Transverse colon (tissue), 4 donors: ENCODE data around the gene EDNRB. TPM values are rescaled to one million over a fixed set of nuclear protein-coding genes. Genes with fewer than 3 reads are reported as not detected.

Experiments used
- DNase-seq: peaks from one replicate; pipeline ENCODE4 v3.0.0-alpha.2; 2019
- H3K27ac ChIP-seq, 4 donors: fragments of 200-600 bp; sonication (generic); 2 replicates each; pipeline ENCODE4 v1.5.1; 2016 to 2018; ENCODE audit warnings: inconsistent platforms in 4 of 4
- H3K27me3 ChIP-seq: fragments of 200-600 bp; sonication (generic); 2 replicates; pipeline ENCODE4 v1.5.1; 2017; ENCODE audit warnings: inconsistent platforms
- H3K36me3 ChIP-seq, 4 donors: fragments of 200-600 bp; sonication (generic); 2 replicates each; pipeline ENCODE4 v1.5.1; 2017 to 2019; ENCODE audit warnings: inconsistent platforms in 4 of 4
- H3K4me1 ChIP-seq, 4 donors: fragments of 200-600 bp; sonication (generic); 2 replicates each; pipeline ENCODE4 v1.5.1; 2017 to 2020; ENCODE audit warnings: inconsistent platforms in 4 of 4
- H3K4me3 ChIP-seq, 4 donors: fragments of 200-600 bp; sonication (generic); 1 replicate in 1 of 4; 2 replicates in 3 of 4; pipeline versions ENCODE4 v1.5.1 to v1.6.1; 2017 to 2019; ENCODE audit warnings: inconsistent platforms in 4 of 4
- H3K9me3 ChIP-seq, 2 donors: fragments of 200-600 bp; sonication (generic); 2 replicates each; pipeline ENCODE4 v1.5.1; 2017 to 2019; ENCODE audit warnings: inconsistent platforms in 2 of 2
- EP300 ChIP-seq: sonication (generic); formaldehyde crosslinking; IDR thresholded peaks from one replicate; pipeline ENCODE4 v1.6.1; 2017; ENCODE audit warnings: antibody characterized with exemption, low read depth
- POLR2A ChIP-seq: fragments of 450-650 bp; IDR thresholded peaks from one replicate; pipeline ENCODE4 v1.6.1; 2016; ENCODE audit warnings: antibody characterized with exemption, mild to moderate bottlenecking, moderate library complexity
- POLR2AphosphoS5 ChIP-seq, 3 donors: sonication (generic); formaldehyde crosslinking; IDR thresholded peaks; one replicate each; pipeline ENCODE4 v1.6.1; 2016; ENCODE audit warnings: antibody characterized with exemption in 3 of 3
- WGBS, 2 donors: methylation state at CpG; one replicate each; pipeline ENCODE4 v1.1.5; 2018; ENCODE audit warnings: low coverage in 1 of 2; 5-methylcytosine and 5-hydroxymethylcytosine counted together
- in situ Hi-C, 4 donors: fragments of 200-750 bp; cut with MboI; loops; one replicate each; pipeline versions ENCODE4 v1.15.0 to v1.15.1; 2017; ENCODE audit warnings: low sequenced_read_pairs in 3 of 4, low pct_ligation_motif_present in 1 of 4, low pct_unique_long_range_greater_than_20kb in 1 of 4
- intact Hi-C: fragments of 100-400 bp; cut with DNase I; formaldehyde crosslinking; loops from one replicate; pipeline ENCODE4 v1.15.1; 2023; ENCODE audit warnings: low total_unique reads
- total RNA-seq, 4 donors: library from RNA; depleted of rRNA; stranded (reverse); fragments of >200 nt; gene quantifications; one replicate each; pipeline ENCODE4 v1.1.0, GENCODE V29; 2016
- TF ChIP-seq, protein P1 (sequence below), 5 experiments: fragments of 200-600 bp in 3 of 5; fragments of 450-650 bp in 2 of 5; sonication (generic) in 3 of 5; IDR thresholded peaks; 1 replicate in 2 of 5; 2 replicates in 3 of 5; pipeline ENCODE4 v1.5.1; 2016 to 2017; ENCODE audit warnings: antibody characterized with exemption in 5 of 5, inconsistent platforms in 3 of 5, mild to moderate bottlenecking in 2 of 5, moderate library complexity in 1 of 5

Gene EDNRB
- total RNA-seq = 10 to 100 TPM in 2 of 4 donors, 1 to 10 TPM in 2; 5.5 to 14.6 (median 8.8) TPM

DNA sequence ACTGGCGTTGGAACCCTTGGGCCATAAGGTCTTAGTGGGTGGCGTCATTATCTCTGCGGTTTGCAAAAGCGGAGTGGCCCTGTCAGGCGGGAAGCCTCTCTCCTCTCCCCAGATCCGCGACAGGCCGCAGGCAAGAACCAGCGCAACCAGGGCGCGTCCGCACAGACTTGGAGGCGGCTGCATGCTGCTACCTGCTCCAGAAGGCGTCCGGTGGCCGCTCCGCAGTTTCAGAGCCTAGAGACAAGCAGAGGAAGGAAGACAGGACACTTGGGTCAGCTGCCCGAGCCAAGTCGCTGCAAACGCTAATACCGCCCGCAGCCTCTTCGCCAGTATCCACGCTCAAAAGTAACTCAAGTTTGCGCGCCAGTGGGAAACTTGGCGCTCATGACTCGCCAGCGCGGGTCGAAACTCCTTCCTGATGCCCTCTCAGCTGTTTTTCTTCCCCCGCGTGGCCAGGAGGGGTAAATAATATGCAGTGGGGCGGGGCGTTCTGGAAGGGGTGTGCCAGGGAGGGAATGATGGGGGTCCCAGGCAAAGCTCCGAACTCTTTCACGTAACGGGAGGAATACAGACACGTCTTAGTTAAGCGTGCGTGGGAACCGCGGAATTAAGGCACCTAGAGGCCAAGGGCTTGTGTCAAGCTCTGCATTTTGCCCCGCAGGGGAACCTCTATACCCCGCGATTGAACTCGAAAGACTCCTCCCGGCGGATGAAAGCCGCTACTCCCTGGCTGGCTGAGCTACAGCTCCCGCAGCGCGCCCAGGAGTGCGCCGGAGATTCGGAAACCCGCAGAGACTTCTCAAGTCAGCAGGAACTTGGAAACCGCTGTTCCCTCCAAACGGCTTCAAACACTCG, at the start of gene EDNRB:
TSS of gene EDNRB (minus strand) at position 441 of the 855 bp plus-strand sequence. CDS start at position 183, 258 bp downstream.
- peak within 1 kb of the TSS; percentile 59 to 65 (median 62) for H3K27ac ChIP-seq
- peaks cover 0 to 3% (median 0%) of the 10 kb centered on the region in 4 donors for H3K4me1 ChIP-seq
- H3K9me3 ChIP-seq = no peaks in the 10 kb centered on the region
- H3K27me3 ChIP-seq = peaks cover 20% of the 10 kb centered on the region
- WGBS, 2 donors = 0 to 31% methylated on average over 8 to 60 of the region's 60 CpGs
- intact Hi-C loops (no loop called here), in situ Hi-C loops (no loop called here)
- H3K4me3 ChIP-seq = peak within 1 kb of the TSS; percentile 24 to 55 (median 35)
- TF ChIP-seq POLR2AphosphoS5 (IDR thresholded peaks at IDR 0.05) (peak in 1 of 3 donors; percentile 21), EP300 (no peak)
- TF ChIP-seq, protein P1, sequence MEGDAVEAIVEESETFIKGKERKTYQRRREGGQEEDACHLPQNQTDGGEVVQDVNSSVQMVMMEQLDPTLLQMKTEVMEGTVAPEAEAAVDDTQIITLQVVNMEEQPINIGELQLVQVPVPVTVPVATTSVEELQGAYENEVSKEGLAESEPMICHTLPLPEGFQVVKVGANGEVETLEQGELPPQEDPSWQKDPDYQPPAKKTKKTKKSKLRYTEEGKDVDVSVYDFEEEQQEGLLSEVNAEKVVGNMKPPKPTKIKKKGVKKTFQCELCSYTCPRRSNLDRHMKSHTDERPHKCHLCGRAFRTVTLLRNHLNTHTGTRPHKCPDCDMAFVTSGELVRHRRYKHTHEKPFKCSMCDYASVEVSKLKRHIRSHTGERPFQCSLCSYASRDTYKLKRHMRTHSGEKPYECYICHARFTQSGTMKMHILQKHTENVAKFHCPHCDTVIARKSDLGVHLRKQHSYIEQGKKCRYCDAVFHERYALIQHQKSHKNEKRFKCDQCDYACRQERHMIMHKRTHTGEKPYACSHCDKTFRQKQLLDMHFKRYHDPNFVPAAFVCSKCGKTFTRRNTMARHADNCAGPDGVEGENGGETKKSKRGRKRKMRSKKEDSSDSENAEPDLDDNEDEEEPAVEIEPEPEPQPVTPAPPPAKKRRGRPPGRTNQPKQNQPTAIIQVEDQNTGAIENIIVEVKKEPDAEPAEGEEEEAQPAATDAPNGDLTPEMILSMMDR (IDR thresholded peaks at IDR 0.05) = peak in 3 of 5 experiments; percentile 6 to 18 (median 17)
- peaks cover 0 to 1% (median 0%) of the 10 kb centered on the region in 4 donors for H3K36me3 ChIP-seq
- DNase-seq = peak; percentile 18

DNA sequence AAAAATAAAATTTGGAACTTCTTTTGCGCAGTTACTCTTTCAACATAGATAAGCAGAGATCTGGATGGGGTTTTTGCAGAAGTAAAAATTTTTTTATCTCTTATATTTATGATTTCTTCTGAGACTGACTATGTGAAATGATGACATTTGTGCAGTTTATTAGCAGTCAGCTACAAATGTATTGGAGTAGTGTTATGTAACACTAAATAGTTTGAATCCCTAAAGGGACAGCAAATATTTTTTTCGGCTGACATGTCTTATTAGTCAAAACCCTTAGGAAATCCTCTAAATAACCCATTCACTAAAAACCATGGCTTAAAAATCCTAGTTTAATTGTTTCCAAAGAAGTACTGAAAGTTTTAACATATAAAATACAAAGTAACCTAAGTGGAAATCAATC, 48.0 kb upstream of the EDNRB start:
- H3K27ac ChIP-seq = no peak overlapping the region
- H3K4me1 ChIP-seq = no peaks in the 10 kb centered on the region
- TF ChIP-seq EP300 = no peak
- TF ChIP-seq, protein P1 (IDR thresholded peaks at IDR 0.05) = no peak
- no peak for TF ChIP-seq POLR2AphosphoS5 (IDR thresholded peaks at IDR 0.05)
- no peak for TF ChIP-seq POLR2A
- DNase-seq = no peak
- intact Hi-C loops = no loop called here
- in situ Hi-C loops = no loop called here
- 78 to 83% methylated on average over 2 of the region's 2 CpGs for WGBS, 2 donors
- H3K36me3 ChIP-seq = no peaks in the 10 kb centered on the region
- no peak overlapping the region for H3K4me3 ChIP-seq
- no peaks in the 10 kb centered on the region for H3K9me3 ChIP-seq
- no peaks in the 10 kb centered on the region for H3K27me3 ChIP-seq

DNA sequence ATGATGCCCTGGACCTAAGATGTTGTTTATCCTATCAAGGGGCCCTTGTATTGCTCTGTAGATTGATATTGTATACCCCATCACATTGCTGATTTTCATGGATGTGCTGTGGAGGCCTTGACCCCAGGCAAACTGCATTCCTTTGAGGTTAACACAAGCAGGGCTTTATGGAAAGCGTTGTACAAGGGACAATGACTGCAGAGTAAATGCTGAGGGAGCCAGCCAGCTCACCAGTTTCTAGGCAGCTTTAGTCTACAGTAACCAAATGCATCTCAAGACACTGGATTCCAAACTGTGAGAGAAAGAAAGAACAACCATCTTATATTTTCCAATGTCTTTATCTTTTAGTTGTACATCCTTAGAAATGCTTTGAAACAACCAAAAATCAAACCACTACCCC, 34.1 kb upstream of the EDNRB start:
- 60 to 62% methylated on average over 1 of the region's 1 CpG for WGBS, 2 donors
- intact Hi-C loops = no loop called here
- in situ Hi-C loops = no loop called here
- Histone ChIP-seq H3K9me3 (peaks cover 0 to 5% of the 10 kb centered on the region in 2 donors), H3K4me1 (no peaks in the 10 kb centered on the region), H3K4me3 (no peak overlapping the region), H3K27ac (no peak overlapping the region), H3K36me3 (no peaks in the 10 kb centered on the region), H3K27me3 (no peaks in the 10 kb centered on the region)
- DNase-seq = no peak
- TF ChIP-seq, protein P1 (IDR thresholded peaks at IDR 0.05) = no peak
- TF ChIP-seq POLR2AphosphoS5 (IDR thresholded peaks at IDR 0.05) = no peak
- TF ChIP-seq EP300 = no peak
- no peak for TF ChIP-seq POLR2A

DNA sequence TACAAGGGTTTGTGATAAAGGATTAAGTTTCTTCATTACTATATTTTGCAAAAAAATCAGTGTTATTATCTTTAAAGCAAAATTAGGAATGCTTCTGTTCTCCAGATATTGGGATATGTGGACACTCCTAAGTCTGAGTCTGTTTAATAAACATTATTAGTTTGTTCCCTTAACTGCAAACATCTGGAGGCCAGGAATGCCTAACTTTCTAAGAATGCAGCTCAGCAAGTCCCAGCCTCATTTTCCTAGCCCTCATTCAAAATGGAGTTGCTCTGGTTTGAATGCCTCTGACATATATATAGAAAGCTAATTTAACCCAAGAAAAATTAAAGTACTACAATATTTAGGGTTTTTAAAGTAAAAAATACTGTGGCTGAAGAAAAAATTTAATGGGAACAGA, 33.6 kb upstream of the EDNRB start:
- intact Hi-C loops = no loop called here
- no peak for TF ChIP-seq POLR2AphosphoS5 (IDR thresholded peaks at IDR 0.05)
- TF ChIP-seq EP300 = no peak
- TF ChIP-seq, protein P1 (IDR thresholded peaks at IDR 0.05) = no peak
- TF ChIP-seq POLR2A = no peak
- H3K27me3 ChIP-seq = no peaks in the 10 kb centered on the region

More for the DNA sequence above, 33.6 kb upstream of the EDNRB start:
- Histone ChIP-seq H3K27ac (no peak overlapping the region), H3K4me1 (no peaks in the 10 kb centered on the region), H3K4me3 (no peak overlapping the region), H3K9me3 (peaks cover 0 to 5% of the 10 kb centered on the region in 2 donors), H3K36me3 (no peaks in the 10 kb centered on the region)
- in situ Hi-C loops = no loop called here
- no peak for DNase-seq
